OCI-LY1 (cell line): ENCODE data around the gene DYRK1A.
A peak's percentile ranks its signal among the peaks of the same experiment; 100 is the strongest.

Source experiments
- H2AFZ ChIP-seq: fragments of 200-600 bp; sonication (generic), shearing (Covaris generic); 2 replicates; pipeline ENCODE4 v1.6.0; 2014; ENCODE audit warnings: antibody characterized with exemption, mild to moderate bottlenecking, low read length
- H3F3A ChIP-seq: fragments of 200-600 bp; sonication (generic), shearing (Covaris generic); 2 replicates; pipeline ENCODE4 v1.6.0; 2014; ENCODE audit warnings: mild to moderate bottlenecking, antibody characterized with exemption, low read length, moderate library complexity; ENCODE audit not compliant: insufficient read depth
- H3K27ac ChIP-seq: fragments of 200-600 bp; sonication (generic); 2 replicates; pipeline ENCODE4 v1.5.1; 2014; ENCODE audit warnings: low read length, mixed run types, mild to moderate bottlenecking, low read depth; ENCODE audit not compliant: poor library complexity, severe bottlenecking
- H3K27me3 ChIP-seq: fragments of 200-600 bp; sonication (generic); 2 replicates; pipeline ENCODE4 v1.6.0; 2014; ENCODE audit warnings: antibody characterized with exemption, mild to moderate bottlenecking, low read length, moderate library complexity; ENCODE audit not compliant: insufficient read depth
- H3K36me3 ChIP-seq: fragments of 200-600 bp; sonication (generic); 2 replicates; pipeline ENCODE4 v1.6.1; 2014; ENCODE audit warnings: mild to moderate bottlenecking, antibody characterized with exemption, low read length, moderate library complexity, mixed read lengths; ENCODE audit not compliant: insufficient read depth
- H3K4me1 ChIP-seq: fragments of 200-600 bp; sonication (generic); 2 replicates; pipeline ENCODE4 v1.5.1; 2014; ENCODE audit warnings: mild to moderate bottlenecking, low read length, moderate library complexity; ENCODE audit not compliant: insufficient read depth, severe bottlenecking
- H3K4me2 ChIP-seq: fragments of 200-600 bp; sonication (generic), shearing (Covaris generic); 2 replicates; pipeline ENCODE4 v1.6.1; 2014; ENCODE audit warnings: low read length
- H3K4me3 ChIP-seq: fragments of 200-600 bp; sonication (generic); 2 replicates; pipeline ENCODE4 v1.5.1; 2014; ENCODE audit warnings: low read length, low read depth, mild to moderate bottlenecking, mixed read lengths; ENCODE audit not compliant: poor library complexity, severe bottlenecking
- H3K79me2 ChIP-seq: fragments of 200-600 bp; shearing (Covaris generic); 2 replicates; pipeline ENCODE4 v1.6.1; 2016; ENCODE audit warnings: mixed run types, low read length, mixed read lengths; ENCODE audit not compliant: insufficient read depth
- H3K9ac ChIP-seq: fragments of 200-600 bp; sonication (generic), shearing (Covaris generic); 2 replicates; pipeline ENCODE4 v1.6.1; 2014; ENCODE audit warnings: mild to moderate bottlenecking, low read length, mixed read lengths
- H3K9me2 ChIP-seq: fragments of 200-600 bp; sonication (generic), shearing (Covaris generic); 2 replicates; pipeline ENCODE4 v1.6.1; 2014; ENCODE audit warnings: low read depth, mild to moderate bottlenecking, low read length, mixed read lengths
- H3K9me3 ChIP-seq: fragments of 200-600 bp; shearing (Covaris generic); 2 replicates; pipeline ENCODE4 v1.6.1; 2014; ENCODE audit warnings: low read length, mixed read lengths
- H4K20me1 ChIP-seq: fragments of 200-600 bp; sonication (generic), shearing (Covaris generic); 2 replicates; pipeline ENCODE4 v1.6.0; 2016; ENCODE audit warnings: mild to moderate bottlenecking, low read length; ENCODE audit not compliant: insufficient read depth
- CTCF ChIP-seq: fragments of 200-600 bp; sonication (generic), shearing (Covaris generic); IDR thresholded peaks from 2 replicates; pipeline ENCODE4 v1.5.1; 2017; ENCODE audit warnings: mild to moderate bottlenecking, antibody characterized with exemption, low read length, moderate library complexity, mixed read lengths
- EZH2 ChIP-seq: fragments of 200-600 bp; sonication (generic), shearing (Covaris generic); IDR thresholded peaks from 2 replicates; pipeline ENCODE4 v1.8.0; 2017; ENCODE audit warnings: borderline replicate concordance, mixed run types, mild to moderate bottlenecking, antibody characterized with exemption, low read length, moderate library complexity, mixed read lengths

Gene DYRK1A

GRCh38 chr21:37496972-37497371, 130.4 kb downstream of the DYRK1A start:
- Histone ChIP-seq H3K4me2 (no peak overlapping the region), H4K20me1 (no peaks in the 10 kb centered on the region), H3K4me1 (no peaks in the 10 kb centered on the region), H3K79me2 (peaks cover 7% of the 10 kb centered on the region), H3K27me3 (no peaks in the 10 kb centered on the region), H3K9me2 (no peaks in the 10 kb centered on the region), H3K27ac (no peak overlapping the region), H3K9me3 (no peaks in the 10 kb centered on the region), H3K9ac (no peak overlapping the region), H2AFZ (no peak overlapping the region), H3K36me3 (peaks cover 86% of the 10 kb centered on the region), H3F3A (no peaks in the 10 kb centered on the region), H3K4me3 (no peak overlapping the region)
- TF ChIP-seq CTCF (peak; percentile 22; the same call in 1 of the 2 replicates), EZH2 (no peak)

GRCh38 chr21:37498664-37499063, 132.1 kb downstream of the DYRK1A start:
- no peak overlapping the region for H3K4me2 ChIP-seq
- H3K9me3 ChIP-seq = no peaks in the 10 kb centered on the region
- no peaks in the 10 kb centered on the region for H3K27me3 ChIP-seq
- H4K20me1 ChIP-seq = no peaks in the 10 kb centered on the region
- no peaks in the 10 kb centered on the region for H3K4me1 ChIP-seq
- no peaks in the 10 kb centered on the region for H3F3A ChIP-seq
- peaks cover 84% of the 10 kb centered on the region for H3K36me3 ChIP-seq
- TF ChIP-seq CTCF = no peak
- no peak for TF ChIP-seq EZH2
- no peaks in the 10 kb centered on the region for H3K9me2 ChIP-seq
- H3K4me3 ChIP-seq = no peak overlapping the region
- no peak overlapping the region for H3K9ac ChIP-seq
- no peak overlapping the region for H3K27ac ChIP-seq
- H2AFZ ChIP-seq = no peak overlapping the region
- H3K79me2 ChIP-seq = peaks cover 7% of the 10 kb centered on the region

GRCh38 chr21:37502947-37503346, 136.4 kb downstream of the DYRK1A start:
- H3K36me3 ChIP-seq = peaks cover 92% of the 10 kb centered on the region
- no peak overlapping the region for H2AFZ ChIP-seq
- H3K79me2 ChIP-seq = peaks cover 7% of the 10 kb centered on the region
- no peaks in the 10 kb centered on the region for H4K20me1 ChIP-seq
- no peak for TF ChIP-seq CTCF
- no peak for TF ChIP-seq EZH2
- H3K27ac ChIP-seq = no peak overlapping the region
- no peak overlapping the region for H3K9ac ChIP-seq
- no peaks in the 10 kb centered on the region for H3F3A ChIP-seq
- H3K4me2 ChIP-seq = no peak overlapping the region
- H3K9me3 ChIP-seq = no peaks in the 10 kb centered on the region
- no peaks in the 10 kb centered on the region for H3K27me3 ChIP-seq
- H3K9me2 ChIP-seq = no peaks in the 10 kb centered on the region
- H3K4me3 ChIP-seq = no peak overlapping the region
- no peaks in the 10 kb centered on the region for H3K4me1 ChIP-seq
